Measurements from ENCODE around the gene PALB2. TPM values are rescaled to one million over a fixed set of nuclear protein-coding genes. Genes with fewer than 3 reads are reported as not detected.

The PALB2 gene
- total RNA-seq = 7.1 and 7.6 TPM in 2 replicates

GRCh38 chr16:23640931-23641765 is at the start of gene PALB2, which contains the start of gene DCTN5:
Gene PALB2, minus strand, starts transcription at chr16:23641310. Its CDS starts 153 bp downstream, at chr16:23641157.
Gene DCTN5, plus strand, starts transcription at chr16:23641466. Its CDS starts 77 bp downstream, at chr16:23641543.

GRCh38 chr16:23678430-23679273 is 37.5 kb upstream of the PALB2 start, which contains the start of gene PLK1:
Gene PLK1, plus strand, starts transcription at chr16:23678889. Its CDS starts 44 bp downstream, at chr16:23678933.

GRCh38 chr16:23595951-23596720 is 45.0 kb downstream of the PALB2 start, which contains the start of gene NDUFAB1:
Gene NDUFAB1, minus strand, starts transcription at chr16:23596316. Its CDS starts 26 bp downstream, at chr16:23596290.

GRCh38 chr16:23556881-23557778 is 84.0 kb downstream of the PALB2 start, which contains the start of the genes EARS2 and UBFD1:
Gene EARS2, minus strand, starts transcription at chr16:23557350. Its CDS starts 7 bp downstream, at chr16:23557343.
Gene UBFD1, plus strand, starts transcription at chr16:23557727. Its CDS starts 16 bp downstream, at chr16:23557743.

Other genes starting within 250 kb of the PALB2 start
- 10.5 and 11.0 TPM in 2 replicates for gene COG7, start 188.1 kb downstream of the PALB2 start, total RNA-seq
- 22.4 and 33.1 TPM in 2 replicates for gene GGA2, start 130.8 kb downstream of the PALB2 start, total RNA-seq
- 20.1 and 23.4 TPM in 2 replicates for gene EARS2, start 84.0 kb downstream of the PALB2 start, total RNA-seq
- gene UBFD1, start 83.6 kb downstream of the PALB2 start, total RNA-seq = 53.9 and 159 TPM in 2 replicates
- 143 and 166 TPM in 2 replicates for gene NDUFAB1, start 45.0 kb downstream of the PALB2 start, total RNA-seq
- 63.3 and 83.4 TPM in 2 replicates for gene DCTN5, start 156 bp upstream of the PALB2 start, total RNA-seq
- gene PLK1, start 37.6 kb upstream of the PALB2 start, total RNA-seq = 27.9 and 29.6 TPM in 2 replicates
- gene ERN2, start 71.9 kb upstream of the PALB2 start, total RNA-seq = not detected in 2 replicates
- not detected in 2 replicates for gene CHP2, start 113.7 kb upstream of the PALB2 start, total RNA-seq
- 1.7 TPM in 1 of 2 replicates, not detected in the other for gene PRKCB, start 194.7 kb upstream of the PALB2 start, total RNA-seq